ENCODE results near the gene NXT1. TPM values are rescaled to one million over a fixed set of nuclear protein-coding genes. Genes with fewer than 3 reads are reported as not detected.
A peak's percentile ranks its signal among the peaks of the same experiment; 100 is the strongest.

The NXT1 gene
- total RNA-seq, 8 experiments from 2014 or later, result 15.8 to 31.4 (median 22.2) TPM

DNA sequence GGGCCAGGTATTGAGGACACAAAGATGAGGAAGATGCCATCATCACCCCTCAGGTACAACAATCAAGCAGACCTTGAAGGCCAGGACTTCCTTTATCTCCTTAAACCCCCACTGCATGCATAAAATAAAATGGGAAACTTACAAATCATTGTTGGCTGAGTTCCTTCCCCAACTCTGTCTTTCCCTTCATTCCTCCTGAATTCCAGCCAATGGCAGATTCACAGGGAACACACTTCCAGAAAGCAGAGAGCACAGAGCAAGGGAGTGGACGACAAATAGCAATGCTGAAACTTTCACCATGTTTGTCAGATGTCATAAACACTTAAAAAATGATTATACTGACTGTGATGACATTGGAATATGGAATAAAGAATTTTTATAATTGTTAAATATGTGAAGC is 37.3 kb upstream of the NXT1 start:
- H3K4me3 ChIP-seq, result no peak overlapping the region
- no peak for ATAC-seq (replicated peaks in 6 of 8)
- WGBS, 10 experiments, result 0 to 100% (median 75%) methylated on average over 1 of the region's 1 CpG; no CpG with 5 or more reads in 1 of the 10 experiments
- H3K27ac ChIP-seq, result no peak overlapping the region
- in situ Hi-C loops (cut with MboI; ENCODE audit: low pct_unique_long_range_greater_than_20kb in 2 of 9, low sequenced_read_pairs in 9 of 9, unreplicated experiment in 9 of 9), result no loop called here
- peaks cover 0 to 3% of the 10 kb centered on the region in 2 donors for H3K4me1 ChIP-seq (replicated peaks in 1 of 2)

DNA sequence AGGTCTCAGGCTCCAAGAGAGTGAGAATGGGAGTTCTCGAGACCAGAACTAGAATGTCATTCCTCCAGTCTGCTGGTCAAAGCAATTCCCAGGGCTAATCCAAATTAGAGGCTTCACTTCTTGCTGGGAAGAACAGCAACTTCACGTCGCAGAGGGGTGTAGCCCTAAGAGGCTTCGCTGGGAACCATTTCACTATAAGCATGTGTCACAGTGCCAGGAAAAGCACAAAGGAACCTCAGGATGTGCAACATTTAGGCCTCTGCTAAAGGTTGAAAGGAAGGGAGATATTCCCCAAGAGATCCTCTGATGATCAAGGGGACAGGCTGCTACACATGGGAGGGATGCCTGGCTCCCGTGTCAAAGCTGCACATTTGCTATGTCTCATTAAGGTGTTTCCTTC is 35.9 kb upstream of the NXT1 start:
- Histone ChIP-seq H3K4me3 (no peak overlapping the region), H3K4me1 (replicated peaks in 1 of 2) (peaks cover 0 to 3% of the 10 kb centered on the region in 2 donors), H3K27ac (no peak overlapping the region)
- in situ Hi-C loops (cut with MboI; ENCODE audit: low pct_unique_long_range_greater_than_20kb in 2 of 9, low sequenced_read_pairs in 9 of 9, unreplicated experiment in 9 of 9), result no loop called here
- ATAC-seq (replicated peaks in 6 of 8), result no peak
- WGBS, 10 experiments, result 61 to 100% (median 83%) methylated on average over 1 to 4 of the region's 5 CpGs; no CpG with 5 or more reads in 4 of the 10 experiments

DNA sequence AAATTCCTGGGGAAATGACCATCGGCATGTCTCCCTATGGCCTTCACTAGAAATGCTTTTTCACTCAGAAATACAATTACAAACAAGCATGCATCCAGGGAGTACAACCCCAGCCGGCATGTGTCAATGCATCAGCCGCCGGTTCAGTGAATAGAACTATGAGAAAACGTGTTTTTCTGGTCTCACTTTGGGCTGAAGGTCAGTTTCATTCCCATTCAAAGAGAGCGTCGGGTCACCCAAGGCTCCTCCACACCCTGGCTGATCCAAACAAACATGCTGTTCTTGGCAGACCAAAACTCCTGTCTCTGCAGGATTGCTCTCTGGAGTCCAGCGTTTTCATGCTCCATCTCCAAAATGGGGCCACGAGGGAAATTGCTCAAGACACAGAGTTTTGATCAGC is 35.5 kb upstream of the NXT1 start:
- Histone ChIP-seq H3K4me3 (no peak overlapping the region), H3K27ac (no peak overlapping the region), H3K4me1 (replicated peaks in 1 of 2) (peaks cover 0 to 3% of the 10 kb centered on the region in 2 donors)
- in situ Hi-C loops (cut with MboI; ENCODE audit: low pct_unique_long_range_greater_than_20kb in 2 of 9, low sequenced_read_pairs in 9 of 9, unreplicated experiment in 9 of 9), result no loop called here
- 0 to 82% (median 20%) methylated on average over 1 to 8 of the region's 9 CpGs; no CpG with 5 or more reads in 3 of the 10 experiments for WGBS, 10 experiments
- no peak for ATAC-seq (replicated peaks in 6 of 8)

DNA sequence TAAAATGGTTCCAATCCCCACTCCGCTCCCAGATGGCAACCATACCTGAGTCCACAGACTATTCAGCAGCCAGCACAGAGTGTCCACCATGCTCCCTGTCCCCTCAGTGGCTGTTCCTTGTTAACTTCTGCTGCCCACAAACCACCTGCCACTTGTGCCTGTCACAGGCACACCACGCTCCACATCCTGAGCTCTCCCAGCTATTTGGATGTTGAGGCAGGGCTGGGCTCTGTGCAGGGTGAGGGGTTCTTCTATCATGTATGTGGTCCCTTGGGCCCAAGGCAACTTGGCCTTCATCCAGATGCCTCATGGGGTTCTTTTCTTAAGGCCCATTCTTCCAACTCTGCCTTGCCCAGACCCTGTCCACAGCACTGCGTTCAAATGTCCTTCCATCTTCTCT is 34.0 kb upstream of the NXT1 start:
- Histone ChIP-seq H3K27ac (no peak overlapping the region), H3K4me1 (replicated peaks in 1 of 2) (peaks cover 0 to 3% of the 10 kb centered on the region in 2 donors), H3K4me3 (no peak overlapping the region)
- ATAC-seq (replicated peaks in 6 of 8), result no peak
- 82 to 100% (median 100%) methylated on average over 1 to 3 of the region's 3 CpGs; no CpG with 5 or more reads in 3 of the 10 experiments for WGBS, 10 experiments
- in situ Hi-C loops (cut with MboI; ENCODE audit: low pct_unique_long_range_greater_than_20kb in 2 of 9, low sequenced_read_pairs in 9 of 9, unreplicated experiment in 9 of 9), result no loop called here

DNA sequence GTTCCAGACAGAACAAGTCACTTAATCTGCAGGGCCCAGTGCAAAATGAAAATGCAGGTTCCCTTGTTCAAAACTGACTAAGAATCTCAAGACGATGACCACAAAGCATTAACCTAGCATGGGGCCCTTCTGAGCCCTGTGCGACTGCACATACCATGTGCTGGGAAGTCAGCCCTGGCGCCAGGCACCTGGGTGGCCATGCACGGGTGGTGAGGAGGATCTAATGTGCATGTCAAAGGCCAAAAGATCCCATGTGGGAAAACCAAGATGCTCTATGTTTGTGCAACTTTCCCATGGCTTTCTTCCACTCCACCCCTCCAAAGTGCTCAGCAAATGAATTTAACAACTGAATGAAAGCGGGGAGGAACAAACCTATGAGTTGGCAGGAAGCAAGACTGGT is 33.5 kb upstream of the NXT1 start:
- no peak overlapping the region for H3K4me3 ChIP-seq
- in situ Hi-C loops (cut with MboI; ENCODE audit: low pct_unique_long_range_greater_than_20kb in 2 of 9, low sequenced_read_pairs in 9 of 9, unreplicated experiment in 9 of 9), result no loop called here
- H3K4me1 ChIP-seq (replicated peaks in 1 of 2), result peaks cover 0 to 2% of the 10 kb centered on the region in 2 donors
- no peak overlapping the region for H3K27ac ChIP-seq
- WGBS, 10 experiments, result 46 to 100% (median 90%) methylated on average over 1 to 4 of the region's 5 CpGs; no CpG with 5 or more reads in 2 of the 10 experiments
- no peak for ATAC-seq (replicated peaks in 6 of 8)

DNA sequence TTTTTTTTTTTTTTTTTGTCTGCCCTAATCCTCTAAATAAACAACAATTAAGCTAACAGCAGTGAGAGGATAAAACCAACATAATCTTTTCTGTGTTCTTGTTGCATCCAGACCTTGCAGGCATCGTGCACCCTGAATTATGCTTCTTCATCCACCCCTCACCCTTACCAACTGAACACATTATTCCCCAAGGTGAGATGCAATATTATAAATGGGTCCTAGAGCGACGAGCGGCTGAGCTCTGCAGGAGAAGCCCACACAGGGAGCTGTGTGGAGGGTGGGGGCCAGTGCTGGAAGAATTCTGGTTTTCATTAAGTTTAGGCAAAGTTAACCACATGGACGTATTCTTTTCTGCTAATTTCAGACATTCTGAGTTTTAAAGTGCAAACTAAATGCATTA is 32.2 kb upstream of the NXT1 start:
- ATAC-seq (replicated peaks in 6 of 8), result no peak
- Histone ChIP-seq H3K4me3 (no peak overlapping the region), H3K4me1 (replicated peaks in 1 of 2) (no peaks in the 10 kb centered on the region), H3K27ac (no peak overlapping the region)
- 0 to 81% (median 60%) methylated on average over 1 to 5 of the region's 5 CpGs; no CpG with 5 or more reads in 2 of the 10 experiments for WGBS, 10 experiments
- in situ Hi-C loops (cut with MboI; ENCODE audit: low pct_unique_long_range_greater_than_20kb in 2 of 9, low sequenced_read_pairs in 9 of 9, unreplicated experiment in 9 of 9), result no loop called here

DNA sequence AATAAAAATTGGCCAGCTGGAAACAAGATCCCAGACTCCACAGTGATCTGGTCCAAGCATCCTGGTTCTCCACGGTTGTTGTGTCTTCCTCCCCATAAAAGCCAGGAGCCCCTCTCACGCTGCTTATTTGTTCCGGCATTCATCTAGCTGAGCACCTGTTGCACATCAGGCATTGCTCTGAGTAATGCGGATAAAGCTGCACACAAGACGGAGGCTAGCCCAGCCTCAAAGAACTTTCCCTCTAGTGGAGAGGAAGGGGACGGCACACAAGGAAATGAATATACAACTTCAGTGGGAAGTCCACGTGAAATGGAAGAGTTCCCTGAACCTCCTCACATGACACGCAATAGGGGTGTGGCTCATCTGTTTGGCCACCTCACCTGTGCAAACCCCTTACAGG is 30.3 kb upstream of the NXT1 start:
- no peak overlapping the region for H3K27ac ChIP-seq
- ATAC-seq (replicated peaks in 6 of 8), result peak in 3 of 8 experiments; percentile 47 to 71 (median 56)
- no peak overlapping the region for H3K4me3 ChIP-seq
- WGBS, 10 experiments, result 11 to 92% (median 80%) methylated on average over 1 to 7 of the region's 8 CpGs; no CpG with 5 or more reads in 4 of the 10 experiments
- in situ Hi-C loops (cut with MboI; ENCODE audit: low pct_unique_long_range_greater_than_20kb in 2 of 9, low sequenced_read_pairs in 9 of 9, unreplicated experiment in 9 of 9), result no loop called here
- no peaks in the 10 kb centered on the region for H3K4me1 ChIP-seq (replicated peaks in 1 of 2)

- Histone ChIP-seq H3K4me1 (replicated peaks in 1 of 2) (no peaks in the 10 kb centered on the region), H3K4me3 (no peak overlapping the region), H3K27ac (no peak overlapping the region)
- 0 to 50% (median 42%) methylated on average over 1 to 2 of the region's 3 CpGs; no CpG with 5 or more reads in 3 of the 10 experiments for WGBS, 10 experiments
- in situ Hi-C loops (cut with MboI; ENCODE audit: low pct_unique_long_range_greater_than_20kb in 2 of 9, low sequenced_read_pairs in 9 of 9, unreplicated experiment in 9 of 9), result loop anchor here in 5 of 9 experiments (25.0 kb wide), 5 partner anchors 288 to 988 kb away; partner anchors contain the start of genes SSTR4 (in 2 of the 5) and THBD (in 2 of the 5)
- ATAC-seq (replicated peaks in 6 of 8), result no peak
Observed at GRCh38 chr20:23325107-23325506, 25.5 kb upstream of the NXT1 start.

GRCh38 chr20:23326774-23327173 is 23.8 kb upstream of the NXT1 start:
- H3K4me3 ChIP-seq, result no peak overlapping the region
- H3K27ac ChIP-seq, result no peak overlapping the region
- no peak for ATAC-seq (replicated peaks in 6 of 8)
- in situ Hi-C loops (cut with MboI; ENCODE audit: low pct_unique_long_range_greater_than_20kb in 2 of 9, low sequenced_read_pairs in 9 of 9, unreplicated experiment in 9 of 9), result loop anchor here in 5 of 9 experiments (25.0 kb wide), 5 partner anchors 289 to 989 kb away; partner anchors contain the start of genes SSTR4 (in 2 of the 5) and THBD (in 2 of the 5)
- 67 to 100% (median 95%) methylated on average over 2 to 4 of the region's 8 CpGs; no CpG with 5 or more reads in 7 of the 10 experiments for WGBS, 10 experiments
- no peaks in the 10 kb centered on the region for H3K4me1 ChIP-seq (replicated peaks in 1 of 2)

GRCh38 chr20:23327617-23328333 is 22.8 kb upstream of the NXT1 start:
- Histone ChIP-seq H3K4me3 (no peak overlapping the region), H3K27ac (no peak overlapping the region), H3K4me1 (replicated peaks in 1 of 2) (no peaks in the 10 kb centered on the region)
- 72 to 100% (median 91%) methylated on average over 1 to 8 of the region's 15 CpGs; no CpG with 5 or more reads in 5 of the 10 experiments for WGBS, 10 experiments
- ATAC-seq (replicated peaks in 6 of 8), result no peak
- in situ Hi-C loops (cut with MboI; ENCODE audit: low pct_unique_long_range_greater_than_20kb in 2 of 9, low sequenced_read_pairs in 9 of 9, unreplicated experiment in 9 of 9), result loop anchor here in 5 of 9 experiments (25.0 kb wide), 5 partner anchors 290 to 990 kb away; partner anchors contain the start of genes SSTR4 (in 2 of the 5) and THBD (in 2 of the 5)

- Histone ChIP-seq H3K4me1 (replicated peaks in 1 of 2) (peaks cover 0 to under 1% of the 10 kb centered on the region in 2 donors), H3K4me3 (no peak overlapping the region), H3K27ac (no peak overlapping the region)
- peak in 2 of 8 experiments; percentile 53 to 71 for ATAC-seq (replicated peaks in 6 of 8)
- WGBS, 10 experiments, result 13 to 88% (median 64%) methylated on average over 2 to 7 of the region's 8 CpGs; no CpG with 5 or more reads in 1 of the 10 experiments
- in situ Hi-C loops (cut with MboI; ENCODE audit: low pct_unique_long_range_greater_than_20kb in 2 of 9, low sequenced_read_pairs in 9 of 9, unreplicated experiment in 9 of 9), result loop anchor here in 7 of 9 experiments (10.0 to 25.0 kb wide), 7 partner anchors 294 to 997 kb away; partner anchors contain the start of genes SSTR4 (in 2 of the 7) and THBD (in 2 of the 7)
Observed at GRCh38 chr20:23331450-23332350, 18.9 kb upstream of the NXT1 start.

- no peak for ATAC-seq (replicated peaks in 6 of 8)
- 30 to 86% (median 59%) methylated on average over 1 to 2 of the region's 2 CpGs; no CpG with 5 or more reads in 4 of the 10 experiments for WGBS, 10 experiments
- in situ Hi-C loops (cut with MboI; ENCODE audit: low pct_unique_long_range_greater_than_20kb in 2 of 9, low sequenced_read_pairs in 9 of 9, unreplicated experiment in 9 of 9), result loop anchor here in 7 of 9 experiments (10.0 to 25.0 kb wide), 7 partner anchors 295 to 998 kb away; partner anchors contain the start of genes SSTR4 (in 2 of the 7) and THBD (in 2 of the 7)
Observed at GRCh38 chr20:23332467-23332866, 18.1 kb upstream of the NXT1 start.

More at GRCh38 chr20:23332467-23332866, 18.1 kb upstream of the NXT1 start:
- no peak overlapping the region for H3K4me3 ChIP-seq
- H3K4me1 ChIP-seq (replicated peaks in 1 of 2), result peaks cover 3 to 7% of the 10 kb centered on the region in 2 donors
- no peak overlapping the region for H3K27ac ChIP-seq
